Measurements from ENCODE around the gene IL4R.
"Not testable (repeated sequence)": the region's sequence is repeated elsewhere in the genome, so short reads cannot be mapped to it uniquely, and the experiment has no call there.

IL4R gene

DNA sequence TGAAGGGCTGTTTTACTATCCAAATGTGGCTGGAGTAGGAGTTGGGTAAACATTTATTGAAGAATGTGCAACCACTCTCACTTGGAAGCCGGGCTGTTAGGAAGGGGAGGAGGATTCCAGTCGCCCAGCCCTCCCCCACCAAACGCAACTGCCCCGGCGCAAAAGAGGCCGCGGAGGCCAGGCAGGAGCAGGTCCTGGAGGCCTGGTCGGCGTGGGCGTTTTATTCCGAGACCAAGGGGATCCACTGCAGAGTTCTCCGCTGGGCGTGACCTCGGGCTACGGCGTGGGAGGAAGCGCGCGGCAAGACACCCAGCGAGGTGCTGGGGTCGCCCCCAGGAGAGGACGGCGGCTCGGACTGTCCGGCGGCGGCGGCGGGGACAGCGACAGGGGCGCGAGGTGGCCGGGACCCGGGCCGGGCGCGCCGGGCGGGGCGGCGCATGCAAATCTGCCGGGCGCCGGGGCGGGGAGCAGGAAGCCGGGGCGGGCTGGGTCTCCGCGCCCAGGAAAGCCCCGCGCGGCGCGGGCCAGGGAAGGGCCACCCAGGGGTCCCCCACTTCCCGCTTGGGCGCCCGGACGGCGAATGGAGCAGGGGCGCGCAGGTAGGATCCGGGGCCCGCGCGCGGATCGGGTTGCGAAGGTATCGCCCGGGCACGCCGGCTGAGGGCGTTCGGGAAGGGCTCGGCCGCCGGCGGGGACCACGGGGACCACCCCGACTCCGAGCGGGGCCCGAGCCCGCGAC is at the start of gene IL4R:
IL4R (plus strand) TSS at position 553 of the 739 bp plus-strand sequence. CDS start 26,230 bp downstream, outside the sequence.
- peak in 1 of 2 donors; percentile 73 for DNase-seq (ENCODE audit: low read depth in 2 of 2)

GRCh38 chr16:27264151-27264550 is 49.6 kb upstream of the IL4R start:
- DNase-seq (ENCODE audit: low read depth in 2 of 2): no peak

DNA sequence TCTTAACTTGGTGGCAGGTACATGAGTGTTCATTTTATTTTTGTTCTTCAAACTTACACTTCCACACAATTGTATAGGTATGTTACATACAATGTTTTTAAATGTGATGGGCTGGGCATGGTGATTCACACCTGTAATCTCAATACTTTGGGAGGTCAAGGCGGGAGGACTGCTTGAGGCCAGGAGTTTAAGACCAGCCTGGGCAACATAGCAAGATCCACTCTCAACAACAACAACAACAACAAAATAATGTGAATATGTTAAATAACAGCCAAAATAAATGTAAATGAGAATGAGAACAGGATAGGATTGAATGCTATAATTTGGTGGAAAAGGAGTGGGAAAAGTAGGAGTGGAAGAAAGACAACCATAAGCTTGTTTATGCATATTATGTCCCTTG is 47.8 kb upstream of the IL4R start:
- no peak for DNase-seq (ENCODE audit: low read depth in 2 of 2)

- DNase-seq (ENCODE audit: low read depth in 2 of 2): no peak
Observed at GRCh38 chr16:27267037-27267677, 46.6 kb upstream of the IL4R start.

DNA sequence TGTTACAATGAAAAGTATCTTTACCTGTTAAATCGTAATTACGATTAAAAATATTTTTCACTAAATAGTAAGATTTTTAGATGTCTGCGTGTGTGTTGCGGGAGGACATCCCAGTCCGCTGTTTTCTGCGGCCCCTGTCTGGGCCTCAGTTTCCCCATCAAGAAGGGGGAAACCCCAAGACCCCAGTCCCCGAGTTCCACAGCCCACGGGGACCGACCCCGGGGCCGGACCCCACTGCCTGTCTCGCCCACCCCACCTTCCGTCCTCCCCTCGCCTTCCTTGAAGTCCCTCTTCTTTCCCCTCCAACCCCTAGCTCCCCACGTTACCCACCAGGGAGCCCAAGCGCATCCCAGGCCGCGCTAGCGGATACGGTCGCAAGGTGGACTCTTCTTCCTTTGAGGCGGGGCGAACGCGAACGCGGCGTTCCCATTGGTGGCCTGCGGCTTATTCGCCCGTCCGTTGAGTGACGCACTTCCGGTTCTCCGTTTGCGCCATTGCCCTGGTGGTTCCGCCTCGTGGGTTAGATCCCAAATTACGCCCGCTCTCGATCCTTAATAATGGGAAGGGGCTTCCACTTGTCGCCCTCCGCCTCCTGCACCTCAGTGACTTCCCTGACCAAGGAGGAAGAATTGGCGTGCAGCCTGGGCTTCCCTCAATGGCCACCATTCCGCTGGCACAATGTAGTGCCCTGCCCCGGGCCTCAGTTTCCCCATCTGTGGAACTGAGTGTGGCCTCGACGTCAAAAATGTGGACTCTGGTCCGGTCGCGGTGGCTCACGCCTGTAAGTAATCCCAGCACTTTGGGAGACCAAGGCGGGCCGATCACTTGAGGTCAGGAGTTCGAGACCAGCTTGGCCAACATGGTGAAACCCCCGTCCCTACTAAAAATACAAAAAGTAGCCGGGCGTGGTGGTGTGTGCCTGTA is 45.1 kb upstream of the IL4R start, which contains the start of gene NSMCE1:
NSMCE1 (minus strand) TSS at position 397 of the 924 bp plus-strand sequence. CDS start 11,202 bp downstream, outside the sequence.
- peak; percentile 97 to 99 for DNase-seq (ENCODE audit: low read depth in 2 of 2)

DNA sequence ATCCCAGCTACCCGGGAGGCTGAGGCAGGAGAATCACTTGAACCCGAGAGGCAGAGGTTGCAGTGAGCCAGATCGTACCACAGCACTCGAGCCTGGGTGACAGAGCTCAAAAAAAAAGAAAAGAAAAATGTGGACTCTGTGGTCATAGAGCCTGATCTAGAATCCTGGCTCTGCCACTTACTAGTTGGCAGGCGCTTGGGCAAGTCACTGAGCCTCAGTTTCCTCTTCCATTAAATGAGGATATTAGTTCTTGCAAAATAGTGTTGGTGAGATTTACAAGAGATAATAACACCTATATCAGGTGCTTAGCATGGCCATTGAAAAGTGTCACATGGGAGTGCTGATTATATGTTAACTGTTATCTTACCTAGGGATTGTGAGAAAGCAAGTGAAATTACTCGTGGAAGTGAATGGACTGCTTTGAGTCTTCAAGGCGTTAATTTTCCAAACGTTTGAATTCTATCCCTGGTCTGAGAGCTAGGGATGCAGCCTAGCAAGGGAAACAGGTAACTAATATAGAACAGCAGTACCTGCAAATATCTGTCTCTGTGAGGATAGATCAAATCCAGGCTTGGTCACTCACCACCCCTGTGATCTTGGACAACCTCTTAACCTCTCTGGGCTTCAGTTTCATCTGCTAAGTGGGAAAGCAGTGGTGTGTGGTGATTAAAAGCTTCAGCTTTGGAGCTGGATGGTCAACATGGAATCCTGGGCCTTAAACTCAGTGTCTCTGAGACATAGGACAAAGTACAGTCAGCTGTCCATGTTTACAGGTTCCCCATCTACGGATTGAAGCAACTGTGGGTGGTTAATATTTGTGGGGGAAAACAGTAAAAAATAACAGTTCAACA is 44.2 kb upstream of the IL4R start:
- no peak for DNase-seq (ENCODE audit: low read depth in 2 of 2)

GRCh38 chr16:27270349-27270748 is 43.4 kb upstream of the IL4R start:
- no peak for DNase-seq (ENCODE audit: low read depth in 2 of 2)

DNA sequence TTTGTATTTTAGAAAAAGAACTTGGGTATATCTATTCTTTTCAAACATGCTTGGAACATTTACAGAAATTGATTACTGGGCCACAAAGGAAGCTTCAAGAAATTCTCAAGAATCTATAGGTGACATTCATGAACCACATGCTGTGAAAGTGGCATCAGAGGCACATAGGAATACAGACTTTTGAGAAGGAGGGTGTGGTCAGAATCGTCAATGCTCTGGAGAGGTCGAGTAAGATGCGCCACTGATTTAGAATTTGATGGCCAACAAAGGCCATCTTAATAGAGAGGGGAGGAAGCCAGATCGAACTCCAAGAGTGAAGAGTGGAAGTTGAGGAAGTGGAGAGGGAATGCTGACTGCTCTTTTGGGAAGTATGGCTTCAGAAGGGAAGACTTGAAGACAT is 41.7 kb upstream of the IL4R start:
- DNase-seq (ENCODE audit: low read depth in 2 of 2): no peak

DNA sequence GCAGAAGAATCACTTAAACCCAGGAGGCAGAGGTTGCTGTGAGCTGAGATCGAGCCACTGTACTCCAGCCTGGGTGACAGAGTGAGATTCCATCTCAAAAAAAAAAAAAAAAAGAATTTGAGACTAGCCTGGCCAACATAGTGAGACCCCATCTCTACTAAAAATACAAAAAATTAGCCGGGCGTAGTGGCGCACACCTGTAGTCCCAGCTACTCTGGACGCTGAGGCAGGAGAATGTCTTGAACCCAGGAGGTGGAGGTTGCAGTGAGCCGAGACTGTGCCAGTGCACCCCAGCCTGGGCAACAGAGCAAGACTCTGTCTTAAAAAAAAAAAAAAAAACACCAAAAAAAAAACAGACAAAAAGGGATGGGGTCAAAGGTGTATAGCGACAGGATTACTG is 41.1 kb upstream of the IL4R start:
- not testable (repeated sequence) for DNase-seq (ENCODE audit: low read depth in 2 of 2)

- no peak for DNase-seq (ENCODE audit: low read depth in 2 of 2)
Observed at GRCh38 chr16:27273330-27273669, 40.5 kb upstream of the IL4R start.

DNA sequence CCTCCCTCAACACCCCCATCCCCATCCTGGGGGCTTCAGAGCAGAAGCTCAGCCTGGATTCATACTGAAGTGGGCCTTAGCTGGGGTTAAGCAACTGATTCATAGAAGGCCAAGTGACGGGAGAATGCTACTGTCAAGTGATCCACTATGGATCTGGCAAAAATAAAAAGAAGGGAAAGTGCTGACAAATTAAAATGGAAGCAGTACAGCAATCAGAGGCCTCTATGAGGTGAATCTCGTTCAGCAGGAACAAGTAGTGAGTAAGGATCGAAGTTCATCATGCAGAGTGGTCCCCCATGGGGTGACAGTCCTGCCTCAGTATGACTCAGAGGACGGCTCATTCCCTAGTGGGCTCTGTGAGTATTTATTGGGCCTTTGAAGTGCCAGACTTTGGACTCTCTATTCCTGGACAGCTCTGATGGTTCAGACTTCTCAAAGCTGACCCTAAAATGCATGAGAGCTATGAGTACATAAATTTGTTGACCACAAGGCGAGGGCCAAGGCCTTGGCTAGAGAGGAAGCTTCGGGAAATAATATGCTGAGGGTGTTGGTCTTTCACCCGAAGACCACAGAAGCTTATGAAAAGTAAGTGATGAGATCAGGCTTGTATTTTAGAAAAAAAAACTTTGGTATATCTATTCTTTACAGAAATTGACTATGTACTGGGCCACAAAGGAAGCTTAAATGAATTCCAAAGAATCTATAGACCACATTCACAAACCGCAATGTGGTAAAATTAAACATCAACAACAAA is 39.9 kb upstream of the IL4R start:
- DNase-seq (ENCODE audit: low read depth in 2 of 2): no peak

DNA sequence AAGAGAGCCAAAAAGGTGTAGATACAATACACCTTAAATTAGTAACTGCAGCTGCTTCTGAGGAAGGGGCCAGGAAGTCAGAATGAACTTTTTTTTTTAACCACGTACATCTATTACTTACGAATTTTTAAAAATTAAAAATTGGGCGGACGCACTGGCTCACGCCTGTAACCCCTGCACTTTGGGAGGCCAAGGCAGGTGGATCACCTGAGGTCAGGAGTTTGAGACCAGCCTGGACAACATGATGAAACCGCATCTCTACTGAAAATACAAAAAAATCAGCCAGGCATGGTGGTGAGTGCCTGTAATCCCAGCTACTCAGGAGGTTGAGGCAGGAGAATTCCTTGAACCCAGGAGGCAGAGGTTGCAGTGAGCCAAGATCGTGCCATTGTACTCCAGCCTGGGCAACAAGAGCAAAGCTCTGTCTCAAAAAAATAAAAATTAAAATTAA is 39.3 kb upstream of the IL4R start:
- not testable (repeated sequence) for DNase-seq (ENCODE audit: low read depth in 2 of 2)

DNA sequence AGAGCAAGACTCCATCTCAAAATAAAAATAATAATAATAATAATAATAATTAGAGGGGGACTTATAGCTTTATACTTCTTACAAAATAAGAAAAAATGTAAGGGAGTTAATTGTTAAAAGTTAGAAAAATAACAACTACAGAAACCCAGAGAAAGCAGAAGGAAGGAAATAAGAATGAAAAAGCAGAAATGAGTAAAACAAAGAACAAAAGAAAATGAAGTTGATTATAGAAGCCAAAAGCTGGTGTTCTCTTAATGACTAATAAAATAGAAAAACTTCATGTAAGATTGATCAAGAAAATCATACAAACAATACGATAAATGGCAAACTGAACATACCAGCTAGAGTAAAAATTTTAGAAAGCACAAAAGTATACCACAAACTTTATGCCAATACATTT is 38.4 kb upstream of the IL4R start:
- no peak for DNase-seq (ENCODE audit: low read depth in 2 of 2)

GRCh38 chr16:27281243-27281642 is 32.5 kb upstream of the IL4R start:
- no peak for DNase-seq (ENCODE audit: low read depth in 2 of 2)

- DNase-seq (ENCODE audit: low read depth in 2 of 2): no peak
Observed at GRCh38 chr16:27284865-27285675, 28.7 kb upstream of the IL4R start.

- DNase-seq (ENCODE audit: low read depth in 2 of 2): no peak
Observed at GRCh38 chr16:27285676-27286196, 28.0 kb upstream of the IL4R start.

- DNase-seq (ENCODE audit: low read depth in 2 of 2): no peak
Observed at GRCh38 chr16:27286451-27286850, 27.3 kb upstream of the IL4R start.

DNA sequence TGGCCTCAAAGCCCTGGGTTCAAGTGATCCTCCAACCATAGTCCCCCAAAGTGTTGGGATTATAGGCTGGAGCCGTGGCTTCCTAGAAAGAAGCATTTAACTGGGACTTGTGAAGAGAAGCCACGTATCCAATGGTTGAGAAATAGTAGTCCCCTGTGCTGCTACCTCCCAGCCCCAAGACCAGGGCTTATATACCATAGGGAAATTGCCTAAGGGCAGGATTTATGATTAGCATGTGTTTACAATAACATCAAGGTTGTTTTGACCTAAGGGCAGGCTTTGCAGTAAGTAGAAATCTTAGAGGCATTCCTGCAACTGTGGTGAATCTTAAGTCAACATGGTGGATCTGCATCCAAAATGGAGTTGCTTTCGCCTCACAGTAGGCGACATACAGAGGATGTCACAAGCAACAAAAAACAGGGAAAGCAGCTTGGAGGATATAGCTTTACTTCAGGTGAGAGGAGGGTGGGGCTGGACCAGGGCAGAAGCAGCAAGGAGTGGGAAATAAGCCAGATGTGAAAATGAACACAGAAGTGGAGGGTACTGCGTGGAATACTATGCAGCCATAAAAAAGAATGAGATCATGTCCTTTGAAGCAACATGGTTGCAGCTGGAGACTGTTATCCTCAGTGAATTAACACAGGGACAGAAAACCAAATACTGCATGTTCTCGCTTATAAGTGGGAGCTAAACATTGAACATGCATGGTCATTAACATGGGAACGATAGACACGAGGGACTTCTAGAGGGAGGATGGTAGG is 26.5 kb upstream of the IL4R start:
- no peak for DNase-seq (ENCODE audit: low read depth in 2 of 2)

DNA sequence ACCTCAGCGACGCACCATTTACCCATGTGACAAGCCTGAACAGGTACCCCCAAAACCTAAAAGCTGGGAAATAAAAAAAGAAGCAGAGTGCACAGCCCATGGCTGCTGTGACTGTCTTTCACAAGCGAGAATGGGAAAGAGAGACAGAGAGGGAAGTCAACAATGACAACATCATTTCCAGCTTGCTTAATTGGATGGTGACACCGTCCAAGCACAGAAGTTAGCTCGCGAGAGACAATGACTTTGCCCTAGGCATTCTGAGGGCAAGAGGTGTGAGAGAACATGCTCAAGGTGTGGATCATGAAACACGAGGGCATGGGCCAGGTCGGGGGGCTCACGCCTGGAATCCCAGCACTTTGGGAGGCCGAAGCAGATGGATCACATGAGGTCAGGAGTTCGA is 25.9 kb upstream of the IL4R start:
- DNase-seq (ENCODE audit: low read depth in 2 of 2): no peak
